Loucy (cell line): ENCODE results near the gene MRPL12.

Experiments
- CTCF ChIP-seq: fragments of 200-600 bp; sonication (generic); conservative IDR thresholded peaks from 2 replicates; pipeline ENCODE4 v1.5.1; 2014; ENCODE audit warnings: mild to moderate bottlenecking, antibody characterized with exemption, low read length
- EZH2phosphoT487 ChIP-seq: fragments of 200-600 bp; IDR thresholded peaks from 2 replicates; pipeline ENCODE4 v1.6.1; 2018; ENCODE audit warnings: antibody characterized with exemption, mild to moderate bottlenecking, moderate library complexity, borderline replicate concordance

GRCh38 chr17:81722184-81723120, 19.3 kb downstream of the MRPL12 start:
- TF ChIP-seq CTCF (no peak), EZH2phosphoT487 (no peak)
